Endodermal cell (in vitro differentiated cells): ENCODE data around the gene MTHFS. TPM values are rescaled to one million over a fixed set of nuclear protein-coding genes. Genes with fewer than 3 reads are reported as not detected.

Experiments used
- DNase-seq: peaks from one replicate; pipeline ENCODE4 v3.0.0-alpha.2; 2017
- H3K27ac ChIP-seq: 2 replicates; pipeline ENCODE4 v1.5.1; 2013; ENCODE audit warnings: mild to moderate bottlenecking, low read depth, low read length, moderate library complexity
- H3K27me3 ChIP-seq: 2 replicates; pipeline ENCODE4 v1.6.1; 2013; ENCODE audit warnings: mild to moderate bottlenecking, low read length, moderate library complexity; ENCODE audit not compliant: insufficient read depth, control insufficient read depth, poor library complexity, severe bottlenecking
- H3K36me3 ChIP-seq: 2 replicates; pipeline ENCODE4 v1.7.0; 2013; ENCODE audit warnings: mild to moderate bottlenecking, low read length, moderate library complexity; ENCODE audit not compliant: control insufficient read depth, insufficient read depth
- H3K4me1 ChIP-seq: one replicate; pipeline ENCODE4 v1.7.0; 2013; ENCODE audit warnings: low read length; ENCODE audit not compliant: control insufficient read depth, insufficient read depth
- H3K4me3 ChIP-seq: 2 replicates; pipeline ENCODE4 v1.5.1; 2013; ENCODE audit warnings: mild to moderate bottlenecking, low read length, moderate library complexity
- H3K9ac ChIP-seq: 2 replicates; pipeline ENCODE4 v1.6.1; 2013; ENCODE audit warnings: mild to moderate bottlenecking, low read length, moderate library complexity; ENCODE audit not compliant: poor library complexity, severe bottlenecking; ENCODE audit errors: extremely low read depth
- H3K9me3 ChIP-seq: 2 replicates; pipeline ENCODE4 v1.6.1; 2013; ENCODE audit warnings: mild to moderate bottlenecking, low read length, moderate library complexity; ENCODE audit not compliant: control insufficient read depth
- H3K27ac Mint-ChIP-seq: 2 replicates; pipeline ENCODE4 v1.8.0; 2020; ENCODE audit warnings: mixed read lengths
- H3K27me3 Mint-ChIP-seq: 2 replicates; pipeline ENCODE4 v1.8.0; 2021; ENCODE audit warnings: mild to moderate bottlenecking, mixed read lengths; ENCODE audit not compliant: insufficient read depth
- H3K36me3 Mint-ChIP-seq: 2 replicates; pipeline ENCODE4 v1.8.0; 2020; ENCODE audit warnings: low read depth, mixed read lengths
- H3K4me1 Mint-ChIP-seq: 2 replicates; pipeline ENCODE4 v1.8.0; 2020; ENCODE audit warnings: mixed read lengths
- H3K4me3 Mint-ChIP-seq: 2 replicates; pipeline ENCODE4 v1.8.0; 2020; ENCODE audit warnings: mild to moderate bottlenecking, moderate library complexity, mixed read lengths
- H3K9me3 Mint-ChIP-seq: 2 replicates; pipeline ENCODE4 v1.8.0; 2020; ENCODE audit warnings: mild to moderate bottlenecking, mixed read lengths
- WGBS, 2 experiments: methylation state at CpG; one replicate each; pipeline versions ENCODE4 v1.1.5 to v1.1.7; 2013; ENCODE audit warnings: missing lambda C conversion rate in 2 of 2, mixed read lengths in 1 of 2; ENCODE audit not compliant: insufficient coverage in 1 of 2, insufficient read length in 1 of 2; 5-methylcytosine and 5-hydroxymethylcytosine counted together
- total RNA-seq, 2 donors: library from RNA; stranded (reverse); fragmentation: NEBNext Ultra II Directional in 1 of 2; extraction: Animal tissue kit (Norgen Biotek cat#: 25700) in 1 of 2; gene quantifications; 2 replicates in 1 of 2; 3 replicates in 1 of 2; pipeline ENCODE4 v1.2.1, GENCODE V29; 2021
- TF ChIP-seq, protein P1 (sequence below): fragments of 200-600 bp; sonication (generic); conservative IDR thresholded peaks from 2 replicates; pipeline ENCODE4 v1.5.0; 2021; ENCODE audit warnings: antibody characterized with exemption, mild to moderate bottlenecking

MTHFS gene
- total RNA-seq, 2 donors from 2014 or later: 28.2 to 33.6 TPM

DNA sequence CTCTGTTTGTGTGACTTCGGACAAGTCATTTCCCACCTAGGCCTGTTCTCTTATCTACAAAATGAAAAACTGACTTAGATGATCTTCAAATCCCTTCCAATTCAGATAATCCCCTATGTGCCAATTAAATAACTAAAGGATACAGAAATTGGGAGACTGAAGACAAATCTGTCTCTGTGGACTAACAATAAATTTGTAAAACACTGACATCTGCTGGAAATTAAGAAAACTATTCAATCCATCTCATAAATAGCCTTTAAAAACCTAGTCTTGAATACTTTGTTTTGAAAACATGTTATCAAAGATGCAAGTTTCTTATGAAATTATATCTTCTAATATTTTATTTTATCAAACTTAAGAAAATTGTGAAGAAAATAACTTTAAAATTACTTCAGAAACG lies 38.3 kb downstream of the MTHFS start:
- Histone ChIP-seq H3K4me3 (no peak overlapping the region), H3K27me3 (no peaks in the 10 kb centered on the region), H3K9me3 (no peaks in the 10 kb centered on the region), H3K4me1 (no peaks in the 10 kb centered on the region), H3K27ac (no peak overlapping the region), H3K36me3 (peaks cover 31% of the 10 kb centered on the region), H3K9ac (no peak overlapping the region)
- H3K9me3 Mint-ChIP-seq: no peaks in the 10 kb centered on the region
- WGBS, 2 experiments: 98% methylated on average over 2 of the region's 2 CpGs; no CpG with 5 or more reads in 1 of the 2 experiments
- TF ChIP-seq, protein P1, sequence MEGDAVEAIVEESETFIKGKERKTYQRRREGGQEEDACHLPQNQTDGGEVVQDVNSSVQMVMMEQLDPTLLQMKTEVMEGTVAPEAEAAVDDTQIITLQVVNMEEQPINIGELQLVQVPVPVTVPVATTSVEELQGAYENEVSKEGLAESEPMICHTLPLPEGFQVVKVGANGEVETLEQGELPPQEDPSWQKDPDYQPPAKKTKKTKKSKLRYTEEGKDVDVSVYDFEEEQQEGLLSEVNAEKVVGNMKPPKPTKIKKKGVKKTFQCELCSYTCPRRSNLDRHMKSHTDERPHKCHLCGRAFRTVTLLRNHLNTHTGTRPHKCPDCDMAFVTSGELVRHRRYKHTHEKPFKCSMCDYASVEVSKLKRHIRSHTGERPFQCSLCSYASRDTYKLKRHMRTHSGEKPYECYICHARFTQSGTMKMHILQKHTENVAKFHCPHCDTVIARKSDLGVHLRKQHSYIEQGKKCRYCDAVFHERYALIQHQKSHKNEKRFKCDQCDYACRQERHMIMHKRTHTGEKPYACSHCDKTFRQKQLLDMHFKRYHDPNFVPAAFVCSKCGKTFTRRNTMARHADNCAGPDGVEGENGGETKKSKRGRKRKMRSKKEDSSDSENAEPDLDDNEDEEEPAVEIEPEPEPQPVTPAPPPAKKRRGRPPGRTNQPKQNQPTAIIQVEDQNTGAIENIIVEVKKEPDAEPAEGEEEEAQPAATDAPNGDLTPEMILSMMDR: peak; percentile 48
- H3K4me3 Mint-ChIP-seq: no peak overlapping the region
- H3K4me1 Mint-ChIP-seq: peaks cover 5% of the 10 kb centered on the region
- DNase-seq: no peak
- peaks cover 25% of the 10 kb centered on the region for H3K36me3 Mint-ChIP-seq
- no peak overlapping the region for H3K27ac Mint-ChIP-seq
- H3K27me3 Mint-ChIP-seq: no peaks in the 10 kb centered on the region

DNA sequence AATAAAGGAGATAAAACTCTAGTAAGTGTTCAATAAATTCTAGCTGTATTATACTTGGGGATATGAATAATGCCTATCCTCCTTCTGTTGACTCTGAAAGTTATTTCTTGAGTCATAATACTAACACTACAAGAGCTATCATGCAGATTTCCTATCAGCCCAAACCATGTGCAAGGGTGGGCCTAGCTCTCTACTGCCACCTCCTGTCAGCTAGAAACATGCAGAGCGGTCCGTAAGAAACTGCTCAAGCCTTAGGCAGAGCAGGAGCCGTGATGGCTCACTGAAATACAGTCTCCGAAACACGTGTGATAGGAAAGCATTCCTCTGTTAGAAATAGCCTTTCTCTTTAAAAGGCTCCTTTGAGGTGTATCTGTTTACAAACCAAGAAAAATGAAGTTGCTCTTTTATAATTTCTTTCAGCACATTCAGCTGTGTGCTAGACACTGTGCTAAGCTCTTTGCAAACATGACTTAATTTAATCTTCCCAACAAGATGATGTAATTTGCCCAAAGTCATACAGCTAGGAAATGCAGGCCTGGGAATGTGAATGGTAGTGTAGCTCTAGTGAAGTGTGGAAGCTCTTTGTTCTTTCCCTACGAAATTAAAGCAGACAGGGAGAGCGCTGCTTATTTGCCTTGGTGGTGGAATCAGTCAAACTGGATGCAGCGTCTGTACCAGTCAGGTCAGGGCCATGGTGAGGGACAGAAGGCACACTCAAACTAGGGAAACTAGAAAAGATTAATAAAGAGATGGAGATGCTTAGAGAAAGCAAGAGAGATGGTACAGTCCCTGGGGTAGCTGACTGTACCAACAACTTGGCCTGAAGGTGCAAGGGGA lies 43.1 kb downstream of the MTHFS start:
- Mint-ChIP-seq H3K27ac (peak overlapping the region; percentile 14), H3K4me1 (peaks cover 15% of the 10 kb centered on the region), H3K27me3 (no peaks in the 10 kb centered on the region), H3K9me3 (no peaks in the 10 kb centered on the region), H3K4me3 (no peak overlapping the region), H3K36me3 (peaks cover 11% of the 10 kb centered on the region)
- 38 to 52% methylated on average over 6 to 8 of the region's 8 CpGs for WGBS, 2 experiments
- H3K36me3 ChIP-seq: peaks cover 25% of the 10 kb centered on the region
- no peak overlapping the region for H3K4me3 ChIP-seq
- H3K9ac ChIP-seq: no peak overlapping the region
- DNase-seq: peak; percentile 88
- no peaks in the 10 kb centered on the region for H3K4me1 ChIP-seq
- no peaks in the 10 kb centered on the region for H3K27me3 ChIP-seq
- H3K27ac ChIP-seq: no peak overlapping the region
- H3K9me3 ChIP-seq: no peaks in the 10 kb centered on the region
- TF ChIP-seq, protein P1: peak; percentile 98

DNA sequence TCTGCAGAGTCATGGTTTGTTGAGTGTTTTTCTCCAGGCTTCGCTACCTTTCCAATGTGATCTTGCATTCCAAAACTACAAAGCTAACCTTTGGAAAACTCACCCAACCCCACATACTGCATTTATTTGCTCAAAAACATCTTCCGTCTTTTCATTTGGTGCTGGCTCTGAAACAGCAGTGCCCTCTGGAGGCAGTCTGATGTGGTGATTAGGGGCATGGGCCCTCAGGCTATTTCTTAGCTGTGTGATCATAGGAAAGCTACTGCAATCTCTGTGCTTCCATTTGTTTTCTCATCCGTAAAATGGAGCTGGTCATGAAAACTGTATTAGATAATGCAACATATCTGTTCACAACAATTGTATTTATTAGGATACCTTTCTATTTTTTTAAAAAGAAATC lies 47.0 kb downstream of the MTHFS start:
- Mint-ChIP-seq H3K36me3 (peaks cover 20% of the 10 kb centered on the region), H3K27ac (no peak overlapping the region), H3K9me3 (no peaks in the 10 kb centered on the region), H3K4me3 (no peak overlapping the region), H3K4me1 (peaks cover 15% of the 10 kb centered on the region), H3K27me3 (no peaks in the 10 kb centered on the region)
- no peak overlapping the region for H3K27ac ChIP-seq
- H3K9ac ChIP-seq: no peak overlapping the region
- no peaks in the 10 kb centered on the region for H3K4me1 ChIP-seq
- no peaks in the 10 kb centered on the region for H3K27me3 ChIP-seq
- H3K4me3 ChIP-seq: no peak overlapping the region
- TF ChIP-seq, protein P1: peak; percentile 83
- peak; percentile 83 for DNase-seq
- 96% methylated on average over 3 of the region's 3 CpGs; no CpG with 5 or more reads in 1 of the 2 experiments for WGBS, 2 experiments
- peaks cover 33% of the 10 kb centered on the region for H3K36me3 ChIP-seq
- no peaks in the 10 kb centered on the region for H3K9me3 ChIP-seq
